Measurements from ENCODE around the gene USP37.

GRCh38 chr2:218405086-218405745, 162.9 kb downstream of the USP37 start:
- TF ChIP-seq CTCF (IDR thresholded peaks at IDR 0.05) (no peak), POLR2A (IDR thresholded peaks at IDR 0.05) (no peak)

Measured in lower leg skin (tissue), 3 donors.